ENCODE results near the gene CACNA2D3. TPM values are rescaled to one million over a fixed set of nuclear protein-coding genes. Genes with fewer than 3 reads are reported as not detected.

CACNA2D3 gene
- total RNA-seq, 4 donors from 2014 or later = 0.55 to 3.4 (median 1.6) TPM

DNA sequence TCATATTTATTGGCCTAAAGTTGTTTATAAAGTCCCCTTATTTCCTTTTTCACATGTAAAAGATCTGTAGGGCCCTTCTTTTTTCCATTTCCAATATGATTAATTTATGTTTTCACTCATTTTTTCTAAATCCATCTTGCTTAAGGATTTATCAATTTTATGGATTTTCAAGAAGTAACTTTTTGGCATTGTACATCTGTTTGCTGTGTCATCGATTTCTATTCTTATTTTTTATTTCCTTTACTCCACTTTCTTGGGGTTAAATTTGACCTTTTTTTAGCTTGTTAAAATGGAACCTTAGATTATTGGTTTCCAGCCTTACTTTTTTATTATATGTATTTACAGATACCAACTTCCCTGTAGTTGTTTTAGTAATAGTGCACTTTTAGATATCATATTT is 597.6 kb downstream of the CACNA2D3 start:
- H3K36me3 ChIP-seq = no peaks in the 10 kb centered on the region
- 80 to 94% methylated on average over 1 of the region's 1 CpG for WGBS, 2 donors (ENCODE audit: low coverage in 1 of 2)
- H3K4me3 ChIP-seq = no peak overlapping the region
- TF ChIP-seq POLR2AphosphoS5 (IDR thresholded peaks at IDR 0.05) (no peak), POLR2A (IDR thresholded peaks at IDR 0.05) (no peak), EP300 (IDR thresholded peaks at IDR 0.05; ENCODE audit: low read depth) (no peak)
- TF ChIP-seq, protein P1, sequence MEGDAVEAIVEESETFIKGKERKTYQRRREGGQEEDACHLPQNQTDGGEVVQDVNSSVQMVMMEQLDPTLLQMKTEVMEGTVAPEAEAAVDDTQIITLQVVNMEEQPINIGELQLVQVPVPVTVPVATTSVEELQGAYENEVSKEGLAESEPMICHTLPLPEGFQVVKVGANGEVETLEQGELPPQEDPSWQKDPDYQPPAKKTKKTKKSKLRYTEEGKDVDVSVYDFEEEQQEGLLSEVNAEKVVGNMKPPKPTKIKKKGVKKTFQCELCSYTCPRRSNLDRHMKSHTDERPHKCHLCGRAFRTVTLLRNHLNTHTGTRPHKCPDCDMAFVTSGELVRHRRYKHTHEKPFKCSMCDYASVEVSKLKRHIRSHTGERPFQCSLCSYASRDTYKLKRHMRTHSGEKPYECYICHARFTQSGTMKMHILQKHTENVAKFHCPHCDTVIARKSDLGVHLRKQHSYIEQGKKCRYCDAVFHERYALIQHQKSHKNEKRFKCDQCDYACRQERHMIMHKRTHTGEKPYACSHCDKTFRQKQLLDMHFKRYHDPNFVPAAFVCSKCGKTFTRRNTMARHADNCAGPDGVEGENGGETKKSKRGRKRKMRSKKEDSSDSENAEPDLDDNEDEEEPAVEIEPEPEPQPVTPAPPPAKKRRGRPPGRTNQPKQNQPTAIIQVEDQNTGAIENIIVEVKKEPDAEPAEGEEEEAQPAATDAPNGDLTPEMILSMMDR (IDR thresholded peaks at IDR 0.05) = no peak
- H3K9me3 ChIP-seq = no peaks in the 10 kb centered on the region
- no peaks in the 10 kb centered on the region for H3K4me1 ChIP-seq
- no peak overlapping the region for H3K27ac ChIP-seq
- no peak for DNase-seq
- intact Hi-C loops (cut with DNase I; ENCODE audit: low total_unique reads) = no loop called here
- no peaks in the 10 kb centered on the region for H3K27me3 ChIP-seq
- in situ Hi-C loops (cut with MboI; ENCODE audit: low pct_ligation_motif_present in 1 of 4, low pct_unique_long_range_greater_than_20kb in 1 of 4, low sequenced_read_pairs in 3 of 4) = no loop called here

- H3K4me1 ChIP-seq = no peaks in the 10 kb centered on the region
- DNase-seq = no peak
- H3K27ac ChIP-seq = no peak overlapping the region
- in situ Hi-C loops (cut with MboI; ENCODE audit: low pct_ligation_motif_present in 1 of 4, low pct_unique_long_range_greater_than_20kb in 1 of 4, low sequenced_read_pairs in 3 of 4) = no loop called here
- no peaks in the 10 kb centered on the region for H3K9me3 ChIP-seq
- H3K36me3 ChIP-seq = no peaks in the 10 kb centered on the region
- 84 to 89% methylated on average over 1 of the region's 1 CpG for WGBS, 2 donors (ENCODE audit: low coverage in 1 of 2)
- intact Hi-C loops (cut with DNase I; ENCODE audit: low total_unique reads) = no loop called here
- no peaks in the 10 kb centered on the region for H3K27me3 ChIP-seq
- TF ChIP-seq POLR2AphosphoS5 (IDR thresholded peaks at IDR 0.05) = no peak
- TF ChIP-seq EP300 (IDR thresholded peaks at IDR 0.05; ENCODE audit: low read depth) = no peak
- no peak for TF ChIP-seq POLR2A (IDR thresholded peaks at IDR 0.05)
- TF ChIP-seq, protein P1 (IDR thresholded peaks at IDR 0.05) = no peak
- H3K4me3 ChIP-seq = no peak overlapping the region
Observed at GRCh38 chr3:54720604-54721003, 598.3 kb downstream of the CACNA2D3 start.

- H3K27me3 ChIP-seq = no peaks in the 10 kb centered on the region
- peaks cover 0 to 4% (median 0%) of the 10 kb centered on the region in 4 donors for H3K4me1 ChIP-seq
- WGBS, 2 donors (ENCODE audit: low coverage in 1 of 2) = 71 to 82% methylated on average over 9 to 10 of the region's 10 CpGs
- peaks cover 0 to 4% of the 10 kb centered on the region in 2 donors for H3K9me3 ChIP-seq
- intact Hi-C loops (cut with DNase I; ENCODE audit: low total_unique reads) (no loop called here), in situ Hi-C loops (cut with MboI; ENCODE audit: low pct_ligation_motif_present in 1 of 4, low pct_unique_long_range_greater_than_20kb in 1 of 4, low sequenced_read_pairs in 3 of 4) (no loop called here)
- TF ChIP-seq, protein P1 (IDR thresholded peaks at IDR 0.05) = no peak
- no peak for TF ChIP-seq POLR2AphosphoS5 (IDR thresholded peaks at IDR 0.05)
- no peak for TF ChIP-seq POLR2A (IDR thresholded peaks at IDR 0.05)
- TF ChIP-seq EP300 (IDR thresholded peaks at IDR 0.05; ENCODE audit: low read depth) = no peak
- H3K27ac ChIP-seq = no peak overlapping the region
- DNase-seq = no peak
- no peak overlapping the region for H3K4me3 ChIP-seq
- H3K36me3 ChIP-seq = no peaks in the 10 kb centered on the region
Observed at GRCh38 chr3:54731732-54732445, 609.5 kb downstream of the CACNA2D3 start.

DNA sequence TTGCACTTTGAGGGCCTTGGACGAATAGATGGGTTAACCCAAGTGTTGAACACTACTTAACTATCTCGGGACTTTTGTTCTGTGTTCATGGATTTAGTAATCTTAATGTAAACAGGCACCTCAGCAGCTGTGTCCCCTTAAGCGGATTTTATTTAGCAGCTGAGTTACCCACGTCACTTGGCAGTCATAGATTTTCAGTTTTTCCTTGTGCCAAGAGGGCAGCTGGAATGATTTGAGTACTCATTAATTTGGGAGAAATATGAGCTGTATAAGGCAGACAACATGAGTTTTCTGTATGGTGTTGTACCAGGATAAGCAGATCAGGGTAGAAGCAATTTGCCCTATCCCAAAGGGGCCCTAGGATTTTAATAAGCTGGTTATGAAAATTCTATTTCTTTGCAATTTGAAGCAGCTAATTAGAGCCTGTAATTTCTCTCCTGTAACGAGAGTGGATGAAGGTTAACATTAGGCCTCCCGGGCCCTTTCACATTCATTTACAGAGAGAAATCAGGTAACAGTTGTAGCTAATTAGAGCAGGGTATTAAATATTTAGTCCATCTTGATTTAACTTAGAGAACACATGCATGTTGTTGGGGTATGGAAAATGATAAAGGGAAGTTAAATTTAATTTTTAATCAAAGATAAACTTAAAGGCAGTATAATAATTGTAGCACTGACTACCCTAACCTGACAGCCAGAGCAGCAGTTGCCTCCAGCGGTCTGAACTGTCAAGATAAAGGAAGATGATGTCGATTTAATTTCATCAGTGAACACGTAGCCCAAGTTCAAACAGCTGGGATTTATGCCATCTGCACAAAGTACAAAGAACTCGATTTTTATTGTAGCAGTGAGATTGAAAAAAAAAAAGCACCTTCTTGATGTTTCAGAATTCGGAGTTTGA is 611.0 kb downstream of the CACNA2D3 start:
- Histone ChIP-seq H3K36me3 (no peaks in the 10 kb centered on the region), H3K4me1 (peaks cover 0 to 4% (median 0%) of the 10 kb centered on the region in 4 donors), H3K27ac (no peak overlapping the region), H3K27me3 (no peaks in the 10 kb centered on the region), H3K4me3 (no peak overlapping the region), H3K9me3 (no peaks in the 10 kb centered on the region)
- intact Hi-C loops (cut with DNase I; ENCODE audit: low total_unique reads) (no loop called here), in situ Hi-C loops (cut with MboI; ENCODE audit: low pct_ligation_motif_present in 1 of 4, low pct_unique_long_range_greater_than_20kb in 1 of 4, low sequenced_read_pairs in 3 of 4) (no loop called here)
- 61 to 64% methylated on average over 11 of the region's 11 CpGs for WGBS, 2 donors (ENCODE audit: low coverage in 1 of 2)
- DNase-seq = no peak
- TF ChIP-seq, protein P1 (IDR thresholded peaks at IDR 0.05) = no peak
- no peak for TF ChIP-seq EP300 (IDR thresholded peaks at IDR 0.05; ENCODE audit: low read depth)
- no peak for TF ChIP-seq POLR2A (IDR thresholded peaks at IDR 0.05)
- no peak for TF ChIP-seq POLR2AphosphoS5 (IDR thresholded peaks at IDR 0.05)

All from transverse colon (tissue), 4 donors.